Neuronal stem cell (in vitro differentiated cells): ENCODE results near the gene FILIP1L.

Source experiments
- DNase-seq: peaks from one replicate; pipeline ENCODE4 v3.0.0-alpha.2; 2013; ENCODE audit warnings: low spot score
- H2AFZ ChIP-seq: one replicate; pipeline ENCODE4 v1.6.1; 2013; ENCODE audit warnings: mild to moderate bottlenecking, low read length, inconsistent platforms
- H2AK5ac ChIP-seq: 2 replicates; pipeline ENCODE4 v1.6.1; 2013; ENCODE audit warnings: low read depth, mild to moderate bottlenecking, inconsistent platforms, low read length, moderate library complexity, mixed read lengths
- H2BK120ac ChIP-seq: 2 replicates; pipeline ENCODE4 v1.6.1; 2013; ENCODE audit warnings: low read depth, mild to moderate bottlenecking, inconsistent platforms, low read length, moderate library complexity, mixed read lengths
- H2BK12ac ChIP-seq: one replicate; pipeline ENCODE4 v1.6.1; 2013; ENCODE audit warnings: low read length, inconsistent platforms
- H2BK15ac ChIP-seq: 2 replicates; pipeline ENCODE4 v1.6.1; 2013; ENCODE audit warnings: mild to moderate bottlenecking, low read length, inconsistent platforms, mixed read lengths
- H2BK5ac ChIP-seq: one replicate; pipeline ENCODE4 v1.6.1; 2013; ENCODE audit warnings: inconsistent platforms, mild to moderate bottlenecking, low read length, moderate library complexity
- H3K14ac ChIP-seq: one replicate; pipeline ENCODE4 v1.6.1; 2013; ENCODE audit warnings: low read length, inconsistent platforms
- H3K18ac ChIP-seq: 2 replicates; pipeline ENCODE4 v1.6.1; 2013; ENCODE audit warnings: low read length, inconsistent platforms
- H3K23ac ChIP-seq: 2 replicates; pipeline ENCODE4 v1.6.1; 2013; ENCODE audit warnings: low read depth, mild to moderate bottlenecking, mixed read lengths, low read length, inconsistent platforms; ENCODE audit not compliant: poor library complexity
- H3K27ac ChIP-seq: replicated peaks from 3 replicates; pipeline ENCODE4 v1.5.1; 2013; ENCODE audit warnings: low read length, inconsistent platforms
- H3K27me3 ChIP-seq, 3 experiments: 2 replicates each; pipeline ENCODE4 v1.6.1; 2013; ENCODE audit warnings: low read length in 3 of 3, mild to moderate bottlenecking in 2 of 3, inconsistent platforms in 1 of 3, low read depth in 1 of 3, mixed read lengths in 1 of 3, moderate library complexity in 1 of 3; ENCODE audit not compliant: control insufficient read depth in 3 of 3, insufficient read depth in 3 of 3
- H3K36me3 ChIP-seq, 2 donors: replicated peaks in 1 of 2; 2 replicates each; pipeline ENCODE4 v1.6.1; 2013; ENCODE audit warnings: low read length in 2 of 2; ENCODE audit not compliant: control insufficient read depth in 2 of 2, insufficient read depth in 2 of 2
- H3K4ac ChIP-seq: 2 replicates; pipeline ENCODE4 v1.6.1; 2013; ENCODE audit warnings: inconsistent platforms, mild to moderate bottlenecking, low read length, moderate library complexity
- H3K4me1 ChIP-seq, 2 donors: 1 replicate in 1 of 2; 2 replicates in 1 of 2; pipeline ENCODE4 v1.6.1; 2013; ENCODE audit warnings: low read length in 2 of 2, low read depth in 1 of 2; ENCODE audit not compliant: control insufficient read depth in 2 of 2, insufficient read depth in 1 of 2
- H3K4me2 ChIP-seq: one replicate; pipeline ENCODE4 v1.6.1; 2013; ENCODE audit warnings: mild to moderate bottlenecking, low read length, inconsistent platforms; ENCODE audit not compliant: insufficient read depth, poor library complexity, severe bottlenecking
- H3K4me3 ChIP-seq, 2 donors: 2 replicates each; pipeline ENCODE4 v1.5.1; 2013; ENCODE audit warnings: low read length in 2 of 2, mild to moderate bottlenecking in 2 of 2, inconsistent platforms in 1 of 2, moderate library complexity in 1 of 2
- H3K79me1 ChIP-seq: one replicate; pipeline ENCODE4 v1.6.1; 2013; ENCODE audit warnings: low read depth, mild to moderate bottlenecking, inconsistent platforms, low read length, moderate library complexity
- H3K9ac ChIP-seq: one replicate; pipeline ENCODE4 v1.6.1; 2013; ENCODE audit warnings: mild to moderate bottlenecking, low read depth, low read length, inconsistent platforms; ENCODE audit not compliant: poor library complexity
- H3K9me3 ChIP-seq, 2 donors: replicated peaks in 1 of 2; 2 replicates each; pipeline versions ENCODE3 to v1.6.1; 2013; ENCODE audit warnings: low read length in 2 of 2, mild to moderate bottlenecking in 2 of 2, inconsistent platforms in 1 of 2, low read depth in 1 of 2, mixed read lengths in 1 of 2, moderate library complexity in 1 of 2; ENCODE audit not compliant: control insufficient read depth in 2 of 2, insufficient read depth in 1 of 2
- H4K8ac ChIP-seq: one replicate; pipeline ENCODE4 v1.6.1; 2013; ENCODE audit warnings: low read depth, mild to moderate bottlenecking, inconsistent platforms, low read length, moderate library complexity
- H4K91ac ChIP-seq: one replicate; pipeline ENCODE4 v1.6.1; 2013; ENCODE audit warnings: low read length, low read depth, mild to moderate bottlenecking, inconsistent platforms; ENCODE audit not compliant: poor library complexity
- WGBS, 2 donors: extraction: QIAGEN DNeasy Blood & Tissue Kit; methylation state at CpG; one replicate each; pipeline ENCODE4 v1.1.7; 2013; ENCODE audit warnings: missing lambda C conversion rate in 2 of 2, mixed read lengths in 1 of 2; ENCODE audit not compliant: insufficient read length in 2 of 2, insufficient replicate concordance in 1 of 2; ENCODE audit errors: extremely low coverage in 2 of 2; 5-methylcytosine and 5-hydroxymethylcytosine counted together

Gene FILIP1L

DNA sequence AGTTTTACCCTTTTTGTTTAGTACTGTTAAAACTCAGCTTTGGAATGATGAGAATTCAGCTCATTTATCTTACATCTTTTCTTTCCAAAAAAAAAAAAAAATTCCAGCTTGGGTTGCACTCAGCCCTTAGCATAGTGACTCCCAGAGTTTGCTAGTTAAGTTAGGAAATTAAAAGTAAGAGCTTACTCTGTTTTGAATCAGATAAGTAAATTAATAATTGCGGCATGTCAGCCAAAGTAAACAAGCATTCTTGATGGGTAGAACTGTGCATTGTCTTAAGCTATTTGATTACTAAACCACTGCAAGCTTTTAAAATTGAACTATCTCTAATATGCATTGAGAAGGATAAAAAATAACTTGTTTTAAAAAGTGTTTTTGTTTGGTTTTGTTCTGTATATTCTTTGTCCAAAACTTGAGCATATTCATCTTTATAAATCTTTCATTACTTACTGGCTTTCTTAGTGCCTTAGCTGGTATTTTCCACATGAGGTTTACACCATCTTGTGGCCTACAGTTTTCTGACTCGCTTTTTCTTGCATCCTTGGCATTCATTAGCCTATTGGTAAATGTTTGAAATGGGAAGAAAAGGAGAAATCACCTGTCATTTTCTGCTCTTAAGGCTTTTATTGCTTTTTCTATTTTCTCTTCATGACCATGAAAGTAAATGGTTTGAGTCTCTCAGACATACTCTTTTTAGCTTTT, 107.6 kb downstream of the FILIP1L start:
- WGBS, 2 donors = no CpG with 5 or more reads among the region's 2 CpGs

GRCh38 chr3:100005665-100006393, 108.5 kb downstream of the FILIP1L start:
- no peak overlapping the region for H3K14ac ChIP-seq
- no peak overlapping the region for H3K4me3 ChIP-seq
- no peak overlapping the region for H3K23ac ChIP-seq
- no peak overlapping the region for H2BK120ac ChIP-seq
- H4K8ac ChIP-seq = no peak overlapping the region
- no peak for DNase-seq
- no peaks in the 10 kb centered on the region for H3K9me3 ChIP-seq
- H4K91ac ChIP-seq = no peak overlapping the region
- no peak overlapping the region for H2BK15ac ChIP-seq
- WGBS, 2 donors = no CpG with 5 or more reads among the region's 2 CpGs
- H3K4me1 ChIP-seq = peaks cover 4% of the 10 kb centered on the region in 2 donors
- no peak overlapping the region for H2BK12ac ChIP-seq
- H3K79me1 ChIP-seq = no peaks in the 10 kb centered on the region
- H2BK5ac ChIP-seq = no peak overlapping the region
- H3K4ac ChIP-seq = no peak overlapping the region
- no peaks in the 10 kb centered on the region for H3K36me3 ChIP-seq
- no peak overlapping the region for H2AK5ac ChIP-seq
- no peak overlapping the region for H3K18ac ChIP-seq
- no peak overlapping the region for H2AFZ ChIP-seq
- no peak overlapping the region for H3K9ac ChIP-seq
- H3K27me3 ChIP-seq = no peaks in the 10 kb centered on the region
- no peak overlapping the region for H3K4me2 ChIP-seq
- H3K27ac ChIP-seq = no peak overlapping the region

More for the DNA sequence above, 107.6 kb downstream of the FILIP1L start:
- no peaks in the 10 kb centered on the region for H3K79me1 ChIP-seq
- no peak overlapping the region for H3K23ac ChIP-seq
- DNase-seq = no peak
- H4K8ac ChIP-seq = no peak overlapping the region
- no peaks in the 10 kb centered on the region for H3K9me3 ChIP-seq
- H3K4ac ChIP-seq = no peak overlapping the region
- no peak overlapping the region for H3K4me2 ChIP-seq
- H3K27me3 ChIP-seq = no peaks in the 10 kb centered on the region
- no peak overlapping the region for H2AFZ ChIP-seq
- H2BK12ac ChIP-seq = no peak overlapping the region
- H3K18ac ChIP-seq = no peak overlapping the region
- no peak overlapping the region for H2BK120ac ChIP-seq
- H4K91ac ChIP-seq = no peak overlapping the region
- no peak overlapping the region for H3K4me3 ChIP-seq
- no peak overlapping the region for H3K9ac ChIP-seq
- H2BK5ac ChIP-seq = no peak overlapping the region
- no peaks in the 10 kb centered on the region for H3K36me3 ChIP-seq
- H3K4me1 ChIP-seq = peaks cover 4% of the 10 kb centered on the region in 2 donors
- H3K14ac ChIP-seq = no peak overlapping the region
- no peak overlapping the region for H3K27ac ChIP-seq
- no peak overlapping the region for H2AK5ac ChIP-seq
- H2BK15ac ChIP-seq = no peak overlapping the region

- Histone ChIP-seq H2AFZ (no peak overlapping the region), H4K91ac (no peak overlapping the region), H3K4me1 (peaks cover 4% of the 10 kb centered on the region in 2 donors), H3K14ac (no peak overlapping the region), H3K27me3 (no peaks in the 10 kb centered on the region), H3K9me3 (no peaks in the 10 kb centered on the region), H3K4me3 (no peak overlapping the region), H3K18ac (no peak overlapping the region), H2BK5ac (no peak overlapping the region), H2BK15ac (no peak overlapping the region), H3K23ac (no peak overlapping the region), H3K36me3 (no peaks in the 10 kb centered on the region), H2BK120ac (no peak overlapping the region), H2AK5ac (no peak overlapping the region), H2BK12ac (no peak overlapping the region), H3K4me2 (no peak overlapping the region), H4K8ac (no peak overlapping the region), H3K9ac (no peak overlapping the region), H3K4ac (no peak overlapping the region), H3K27ac (no peak overlapping the region), H3K79me1 (no peaks in the 10 kb centered on the region)
- no CpG with 5 or more reads among the region's 1 CpG for WGBS, 2 donors
- no peak for DNase-seq
Observed at GRCh38 chr3:100004931-100005330, 109.4 kb downstream of the FILIP1L start.
